A549 (cell line): ENCODE results near the gene TMEM253.

ENCODE experiments used
- ATOH8 ChIP-seq: fragments of 250-450 bp; sonication (Bioruptor Pico); IDR thresholded peaks from 2 replicates; pipeline ENCODE4 v1.5.0; 2020; ENCODE audit warnings: low read depth, mild to moderate bottlenecking, moderate library complexity
- BCL3 ChIP-seq: fragments of >200 bp; sonication (Bioruptor Twin); formaldehyde crosslinking; IDR thresholded peaks from 3 replicates; pipeline ENCODE4 v1.6.1; 2016
- CHD2 ChIP-seq: fragments of 150-350 bp; IDR thresholded peaks from 2 replicates; pipeline ENCODE4 v1.6.1; 2014; ENCODE audit warnings: low read length; ENCODE audit not compliant: partially characterized antibody
- ESRRA ChIP-seq: fragments of 150-350 bp; IDR thresholded peaks from 2 replicates; pipeline ENCODE4 v1.6.1; 2014; ENCODE audit warnings: mild to moderate bottlenecking, low read length, borderline replicate concordance
- PBX3 ChIP-seq: IDR thresholded peaks from 2 replicates; pipeline ENCODE4 v1.6.1; 2012
- PHF8 ChIP-seq: fragments of 200-600 bp; sonication (generic); IDR thresholded peaks from 2 replicates; pipeline ENCODE4 v1.6.1; 2016; ENCODE audit warnings: low read depth, mild to moderate bottlenecking, antibody characterized with exemption, moderate library complexity, borderline replicate concordance
- POLR2A ChIP-seq: IDR thresholded peaks from 2 replicates; pipeline ENCODE4 v1.6.1; 2012; ENCODE audit warnings: mild to moderate bottlenecking, low read length
- RAD21 ChIP-seq, 2 experiments: fragments of >200 bp in 1 of 2; sonication (Bioruptor Twin) in 1 of 2; formaldehyde crosslinking in 1 of 2; IDR thresholded peaks in 1 of 2; conservative IDR thresholded peaks in 1 of 2; 2 replicates in 1 of 2; 3 replicates in 1 of 2; pipeline ENCODE4 v1.6.1; 2012 to 2018; ENCODE audit warnings: inconsistent platforms in 1 of 2
- RARB ChIP-seq: fragments of 250-450 bp; sonication (Bioruptor Pico); IDR thresholded peaks from 2 replicates; pipeline ENCODE4 v1.8.0; 2021; ENCODE audit warnings: mild to moderate bottlenecking, moderate library complexity
- RCOR1 ChIP-seq: fragments of 150-350 bp; IDR thresholded peaks from 2 replicates; pipeline ENCODE4 v1.6.1; 2014; ENCODE audit warnings: antibody characterized with exemption, low read length, low read depth
- SMC3 ChIP-seq: fragments of >200 bp; sonication (Bioruptor Twin); formaldehyde crosslinking; IDR thresholded peaks from 3 replicates; pipeline ENCODE4 v1.6.1; 2018; ENCODE audit warnings: inconsistent platforms
- ZFP36 ChIP-seq: fragments of 450-650 bp; IDR thresholded peaks from 2 replicates; pipeline ENCODE4 v1.6.1; 2014; ENCODE audit warnings: borderline replicate concordance; ENCODE audit not compliant: partially characterized antibody
- TF ChIP-seq, protein P1 (sequence below): fragments of >200 bp; sonication (Bioruptor Twin); formaldehyde crosslinking; IDR thresholded peaks from 3 replicates; pipeline ENCODE4 v1.5.1; 2016

DNA sequence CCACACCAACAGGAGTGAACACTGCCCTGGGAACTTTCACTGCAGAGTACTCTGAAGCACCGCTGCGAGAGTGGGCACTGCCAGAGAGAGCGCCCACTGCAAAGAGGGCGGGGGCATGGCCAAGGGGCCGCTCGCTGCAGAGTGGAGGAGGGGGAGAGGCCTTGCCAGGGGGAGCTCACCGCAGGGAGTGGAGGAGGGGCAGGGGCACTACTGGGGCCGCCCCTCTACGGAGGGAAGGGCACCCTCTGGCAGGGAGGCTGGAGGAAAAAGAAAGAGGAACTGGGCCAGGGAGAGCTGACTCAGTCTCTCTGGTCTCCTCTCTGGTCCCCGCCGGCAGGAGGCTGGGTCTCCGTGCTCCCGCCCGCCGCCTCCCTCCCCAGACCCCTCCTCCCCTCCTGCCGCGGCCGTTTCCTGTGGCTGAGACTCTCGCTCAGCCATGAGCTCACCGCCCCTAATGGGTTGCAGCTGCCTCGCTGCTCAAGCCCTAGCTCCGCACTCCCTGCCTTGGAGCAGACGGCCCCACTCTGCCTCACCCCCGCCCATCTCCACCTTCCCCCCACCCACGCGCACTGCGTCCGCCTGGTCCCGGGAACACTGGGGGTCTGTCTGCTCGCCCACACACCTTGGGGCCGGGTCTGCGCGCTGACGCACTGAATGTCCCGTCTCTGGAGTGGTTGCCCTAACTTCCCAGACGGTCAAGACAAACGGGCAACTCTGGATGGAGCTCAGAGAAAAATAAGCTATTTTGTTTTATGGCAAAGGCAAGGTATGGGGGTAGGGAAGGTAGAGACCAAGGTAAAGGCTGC, 29.4 kb upstream of the TMEM253 start:
- TF ChIP-seq RARB (CRISPR knock-in tag) (no peak), POLR2A (no peak; the same call in 1 of the 2 replicates), RAD21 (conservative IDR thresholded peaks at IDR 0.05 in 1 of 2, IDR thresholded peaks at IDR 0.05 in 1 of 2) (no peak), RCOR1 (no peak), BCL3 (no peak), SMC3 (no peak), ZFP36 (no peak), PBX3 (no peak), ATOH8 (CRISPR knock-in tag) (no peak), PHF8 (no peak), CHD2 (no peak), ESRRA (no peak)
- TF ChIP-seq, protein P1, sequence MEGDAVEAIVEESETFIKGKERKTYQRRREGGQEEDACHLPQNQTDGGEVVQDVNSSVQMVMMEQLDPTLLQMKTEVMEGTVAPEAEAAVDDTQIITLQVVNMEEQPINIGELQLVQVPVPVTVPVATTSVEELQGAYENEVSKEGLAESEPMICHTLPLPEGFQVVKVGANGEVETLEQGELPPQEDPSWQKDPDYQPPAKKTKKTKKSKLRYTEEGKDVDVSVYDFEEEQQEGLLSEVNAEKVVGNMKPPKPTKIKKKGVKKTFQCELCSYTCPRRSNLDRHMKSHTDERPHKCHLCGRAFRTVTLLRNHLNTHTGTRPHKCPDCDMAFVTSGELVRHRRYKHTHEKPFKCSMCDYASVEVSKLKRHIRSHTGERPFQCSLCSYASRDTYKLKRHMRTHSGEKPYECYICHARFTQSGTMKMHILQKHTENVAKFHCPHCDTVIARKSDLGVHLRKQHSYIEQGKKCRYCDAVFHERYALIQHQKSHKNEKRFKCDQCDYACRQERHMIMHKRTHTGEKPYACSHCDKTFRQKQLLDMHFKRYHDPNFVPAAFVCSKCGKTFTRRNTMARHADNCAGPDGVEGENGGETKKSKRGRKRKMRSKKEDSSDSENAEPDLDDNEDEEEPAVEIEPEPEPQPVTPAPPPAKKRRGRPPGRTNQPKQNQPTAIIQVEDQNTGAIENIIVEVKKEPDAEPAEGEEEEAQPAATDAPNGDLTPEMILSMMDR = no peak
